Measurements from ENCODE around the gene MRPS5.
"Not testable (repeated sequence)": the region's sequence is repeated elsewhere in the genome, so short reads cannot be mapped to it uniquely, and the experiment has no call there.

MRPS5 gene

GRCh38 chr2:95121407-95122196 is at the start of gene MRPS5:
TSS of gene MRPS5 (minus strand) at chr2:95121808. CDS start at chr2:95121791, 17 bp downstream.
- no peak for FAIRE-seq

- no peak for FAIRE-seq
Observed at GRCh38 chr2:95166065-95166763, 44.6 kb upstream of the MRPS5 start.

GRCh38 chr2:95165371-95166064 is 43.9 kb upstream of the MRPS5 start, which contains the start of gene ZNF2:
TSS of gene ZNF2 (plus strand) at chr2:95165809. CDS start at chr2:95176227, 10,418 bp downstream.
- peak; percentile 69 for FAIRE-seq

DNA sequence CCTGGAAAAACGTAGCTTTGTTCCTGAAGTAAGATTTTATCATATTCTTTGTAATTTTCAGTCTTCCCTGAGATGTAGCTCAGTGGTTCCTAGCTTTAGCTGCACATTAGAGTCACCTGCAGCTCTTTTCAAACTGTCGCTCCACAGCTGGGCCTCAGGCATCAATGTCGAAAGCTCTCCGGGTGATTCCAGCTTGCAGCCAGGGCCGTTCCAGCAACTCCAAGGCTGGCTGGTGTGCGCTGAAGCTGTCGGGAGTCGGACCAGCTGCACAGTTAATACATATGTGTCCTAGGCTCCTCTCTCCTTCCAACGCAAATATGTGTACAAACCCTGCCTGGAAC is 43.4 kb upstream of the MRPS5 start:
- no peak for FAIRE-seq

DNA sequence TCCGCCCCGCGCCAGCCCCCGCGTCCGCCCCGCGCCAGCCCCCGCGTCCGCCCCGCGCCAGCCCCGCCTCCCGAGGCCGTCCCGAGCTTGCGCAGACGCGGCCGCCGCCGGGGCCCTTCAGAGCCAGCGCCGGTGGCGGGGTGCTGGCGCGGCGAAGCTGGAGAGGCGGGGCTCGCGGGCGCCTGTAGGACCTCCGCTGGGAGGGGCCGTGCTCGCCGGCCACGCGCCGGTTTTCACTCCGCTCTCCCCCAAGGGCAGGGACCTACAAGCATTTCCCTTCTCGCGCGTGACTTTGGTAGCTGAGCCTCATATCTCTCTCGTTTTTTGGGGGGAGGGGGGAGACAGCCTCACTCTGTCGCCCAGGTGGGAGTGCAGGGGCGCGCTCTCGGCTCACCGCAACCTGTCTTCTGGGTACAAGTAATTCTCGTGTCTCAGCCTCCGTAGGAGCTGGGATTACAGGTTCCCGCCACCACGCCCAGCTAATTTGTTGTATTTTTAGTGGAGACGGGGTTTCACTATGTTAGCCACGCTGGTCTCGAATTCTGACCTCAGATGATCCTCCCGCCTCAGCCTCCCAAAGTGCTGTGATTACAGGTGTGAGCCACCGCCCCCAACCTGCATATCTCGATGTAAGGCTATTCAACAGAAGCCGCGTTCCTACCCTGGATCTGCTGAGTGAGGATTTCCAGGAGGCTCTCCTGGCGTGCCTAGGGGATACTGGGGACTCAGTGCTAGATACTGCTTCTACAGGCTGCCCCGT is 38.3 kb upstream of the MRPS5 start, which contains the start of gene ZNF514:
Gene ZNF514 (minus strand): TSS at position 159 of the 760 bp plus-strand sequence. CDS start 6,595 bp downstream, outside the sequence.
- no peak for FAIRE-seq

- no peak for FAIRE-seq
Observed at GRCh38 chr2:95158891-95159619, 37.4 kb upstream of the MRPS5 start.

- FAIRE-seq, result no peak
Observed at GRCh38 chr2:95158441-95158840, 36.8 kb upstream of the MRPS5 start.

DNA sequence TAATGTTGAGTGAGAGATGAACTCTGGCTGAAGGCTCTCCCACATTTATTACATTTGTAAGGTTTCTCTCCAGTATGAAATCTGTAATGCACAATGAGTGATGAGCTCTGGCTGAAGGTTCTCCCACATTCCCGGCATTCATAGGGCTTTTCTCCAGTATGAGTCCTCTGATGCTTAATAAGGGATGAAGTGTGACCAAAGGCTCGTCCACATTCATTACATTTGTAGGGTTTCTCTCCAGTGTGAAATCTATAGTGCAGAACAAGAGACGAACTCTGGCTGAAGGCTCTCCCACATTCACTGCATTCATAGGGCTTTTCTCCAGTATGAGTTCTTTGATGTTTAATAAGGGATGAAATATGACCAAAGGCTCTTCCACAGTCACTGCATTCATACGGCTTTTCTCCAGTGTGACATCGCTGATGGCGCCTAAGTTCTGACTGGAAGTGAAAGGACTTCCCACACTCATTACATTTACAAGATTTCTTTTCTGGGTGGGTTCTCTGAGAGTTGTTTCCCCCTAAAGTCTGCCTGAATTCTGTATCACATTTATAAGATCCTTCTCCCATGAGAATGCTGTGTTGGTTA is 27.9 kb upstream of the MRPS5 start:
- no peak for FAIRE-seq

DNA sequence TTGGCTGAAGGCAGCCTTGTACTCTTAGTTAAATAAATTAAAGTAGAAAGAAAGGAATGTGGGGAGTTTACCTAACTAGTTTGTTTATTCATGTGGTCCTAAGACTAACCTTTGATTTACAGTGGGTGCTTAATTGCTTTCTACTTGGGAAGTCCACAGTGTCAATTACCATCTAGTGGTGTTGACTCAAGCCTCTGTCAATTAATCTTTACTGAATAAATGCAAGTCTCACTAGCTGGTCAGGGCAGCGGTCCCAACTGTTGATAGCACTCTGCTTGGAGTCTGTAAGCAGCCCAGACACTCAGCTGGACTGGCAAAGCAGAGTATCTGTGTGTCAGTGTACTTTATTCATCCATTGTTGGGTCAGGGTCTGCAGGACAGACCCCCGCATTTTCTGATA is 22.2 kb upstream of the MRPS5 start:
- FAIRE-seq, result no peak

GRCh38 chr2:95138702-95139101 is 17.1 kb upstream of the MRPS5 start:
- FAIRE-seq, result no peak

GRCh38 chr2:95122197-95122551 is 566 bp upstream of the MRPS5 start:
- no peak for FAIRE-seq

GRCh38 chr2:95121093-95121406 is 558 bp downstream of the MRPS5 start:
- no peak for FAIRE-seq

DNA sequence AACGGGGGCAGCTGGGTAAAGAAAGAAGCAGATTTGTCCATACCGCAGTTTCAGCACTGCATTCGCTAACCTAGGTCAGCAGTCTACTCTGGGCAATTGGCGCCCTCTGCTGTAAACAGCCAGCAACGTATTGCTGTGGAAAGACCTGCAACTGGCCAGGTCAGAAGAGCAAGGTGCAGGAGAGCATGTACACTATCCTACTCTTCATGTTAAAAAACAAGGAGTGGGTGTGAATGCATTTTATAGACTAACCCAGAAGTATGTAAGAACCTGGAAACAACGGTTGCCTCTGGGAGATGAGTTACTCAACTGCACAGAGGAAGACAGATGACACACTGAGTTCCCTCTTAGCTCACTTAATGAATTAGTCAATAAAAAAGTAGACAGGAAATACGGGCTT is 6.2 kb downstream of the MRPS5 start:
- no peak for FAIRE-seq

DNA sequence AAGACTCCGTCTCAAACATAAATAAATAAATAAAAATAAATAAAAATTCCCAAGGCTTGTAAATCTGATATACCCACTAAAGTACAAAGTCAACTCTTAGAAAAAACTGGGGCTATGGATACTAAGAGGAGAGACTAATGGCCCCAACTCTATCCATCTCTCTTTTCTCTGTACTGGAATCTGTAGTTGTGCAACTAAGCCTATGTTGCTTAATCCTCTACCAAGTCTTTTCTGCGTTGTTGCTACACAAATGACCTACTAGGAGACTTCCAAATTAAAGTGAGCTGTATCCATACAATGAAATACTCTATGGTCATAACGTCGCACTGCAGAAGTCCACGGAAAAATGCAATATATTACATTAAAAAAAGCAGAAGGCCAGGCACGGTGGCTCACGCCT is 8.1 kb downstream of the MRPS5 start:
- no peak for FAIRE-seq

DNA sequence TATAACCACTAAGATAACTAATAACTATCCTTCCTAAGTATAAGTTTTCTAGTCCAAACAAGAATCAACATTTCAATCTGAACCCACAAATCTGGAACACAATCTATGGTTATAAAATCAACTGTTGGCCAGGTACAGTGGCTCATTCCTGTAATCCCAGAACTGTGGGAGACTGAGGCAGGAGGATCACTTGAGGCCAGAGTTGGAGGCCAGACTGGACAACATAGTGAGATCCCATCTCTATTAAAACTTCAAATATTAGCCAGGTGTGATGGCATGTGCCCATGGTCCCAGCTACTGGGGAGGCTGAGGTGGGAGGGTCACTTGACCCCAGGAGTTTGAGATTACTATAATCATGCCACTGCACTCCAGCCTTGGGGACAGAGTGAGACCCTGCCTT is 11.2 kb downstream of the MRPS5 start:
- FAIRE-seq, result no peak

DNA sequence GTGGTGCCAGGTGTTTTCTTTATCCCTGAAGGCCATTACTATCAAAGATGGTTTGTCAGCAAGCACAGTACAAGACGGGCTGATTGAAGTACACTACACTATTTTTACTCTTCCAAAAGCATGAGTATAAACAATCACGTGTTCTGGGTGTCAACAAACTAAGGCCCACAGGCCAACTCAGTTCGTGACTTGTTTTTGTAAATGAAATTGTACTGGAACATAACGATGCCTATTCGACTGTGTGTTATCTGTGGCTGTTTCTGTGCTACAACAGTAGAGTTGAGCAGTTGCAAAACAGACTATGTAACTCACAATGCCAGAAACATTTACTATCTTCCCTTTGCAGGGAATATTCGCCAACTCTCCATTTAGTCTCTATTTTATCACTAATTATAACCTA is 12.3 kb downstream of the MRPS5 start:
- no peak for FAIRE-seq

- no peak for FAIRE-seq
Observed at GRCh38 chr2:95106081-95106480, 15.5 kb downstream of the MRPS5 start.

DNA sequence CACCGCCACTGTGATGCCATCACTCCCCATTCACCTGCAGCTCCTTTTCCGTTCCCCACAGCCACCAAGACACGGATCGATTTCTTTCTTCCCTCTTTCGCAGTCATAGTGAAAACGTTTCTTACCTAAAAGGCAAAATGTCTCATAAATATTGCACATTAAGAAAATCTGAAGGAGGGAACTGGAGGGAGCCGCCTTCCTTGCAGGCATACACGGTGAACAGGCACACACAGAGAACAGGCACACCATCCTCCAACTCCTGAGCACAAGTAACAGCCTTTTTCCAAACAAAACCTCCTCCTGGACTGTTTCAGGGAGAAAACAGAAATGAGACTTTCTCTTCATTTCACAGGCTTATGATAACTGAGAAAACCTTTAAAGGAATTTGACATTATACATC is 17.0 kb downstream of the MRPS5 start:
- no peak for FAIRE-seq

- no peak for FAIRE-seq
Observed at GRCh38 chr2:95099910-95100309, 21.7 kb downstream of the MRPS5 start.

DNA sequence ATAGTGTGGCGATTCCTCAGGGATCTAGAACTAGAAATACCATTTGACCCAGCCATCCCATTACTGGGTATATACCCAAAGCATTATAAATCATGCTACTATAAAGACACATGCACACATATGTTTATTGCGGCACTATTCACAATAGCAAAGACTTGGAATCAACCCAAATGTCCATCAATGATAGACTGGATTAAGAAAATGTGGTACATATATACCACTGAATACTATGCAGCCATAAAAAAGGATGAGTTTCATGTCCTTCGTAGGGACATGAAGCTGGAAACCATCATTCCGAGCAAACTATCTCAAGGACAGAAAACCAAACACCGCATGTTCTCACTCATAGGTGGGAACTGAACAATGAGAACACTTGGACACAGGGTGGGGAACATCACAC is 23.3 kb downstream of the MRPS5 start:
- not testable (repeated sequence) for FAIRE-seq

DNA sequence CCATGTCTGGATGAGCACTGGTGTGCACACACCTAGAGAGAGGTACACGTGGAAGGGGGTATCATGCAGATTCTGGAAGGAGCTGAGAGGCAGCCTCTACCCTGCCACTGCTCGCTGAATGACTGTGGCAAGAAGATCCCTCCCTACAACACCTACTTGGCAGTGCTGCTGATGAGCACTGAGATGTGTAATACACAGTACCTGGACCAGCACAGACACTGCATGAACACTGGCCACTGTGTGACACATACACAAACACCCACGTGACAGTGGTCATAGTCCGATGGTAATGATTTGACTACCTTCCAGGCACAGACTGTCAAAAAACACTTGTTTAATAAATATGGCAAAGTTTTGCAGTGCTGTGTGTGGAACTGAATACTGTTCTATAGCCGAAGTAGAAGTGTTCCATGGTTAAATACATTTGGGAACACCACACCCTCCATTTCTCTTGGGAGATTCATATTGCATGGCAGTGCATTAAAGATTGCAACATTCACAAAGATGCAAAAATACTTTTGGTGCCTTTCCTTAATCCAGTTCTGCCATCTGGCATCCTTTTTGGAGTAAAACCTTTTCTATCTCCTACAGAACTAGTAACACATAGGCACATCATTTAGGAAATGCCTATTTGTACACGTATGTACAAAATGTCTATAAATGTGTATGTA is 29.6 kb downstream of the MRPS5 start:
- no peak for FAIRE-seq

All from endometrium (tissue), 2 donors.